Astrocyte of the cerebellum (primary cell): ENCODE data around the gene ZNF630.
"Not testable (repeated sequence)": the region's sequence is repeated elsewhere in the genome, so short reads cannot be mapped to it uniquely, and the experiment has no call there.

ENCODE experiments used
- DNase-seq: peaks from one replicate; pipeline ENCODE4 v3.0.0-alpha.2; 2011; ENCODE audit warnings: low read depth
- H3K4me3 ChIP-seq: 2 replicates; pipeline ENCODE4 v1.5.1; 2011; ENCODE audit warnings: mild to moderate bottlenecking, low read depth, low read length, moderate library complexity
- in situ Hi-C: cut with HindIII; loops from 2 replicates; pipeline ENCODE4 v1.10.0; 2017; ENCODE audit warnings: low sequenced_read_pairs
- TF ChIP-seq, protein P1 (sequence below): IDR thresholded peaks from 2 replicates; pipeline ENCODE4 v1.5.1; 2012; ENCODE audit warnings: low read length, low read depth, moderate library complexity, mild to moderate bottlenecking; ENCODE audit errors: missing control alignments

Gene ZNF630

GRCh38 chrX:48030237-48030636 is 41.2 kb downstream of the ZNF630 start:
- H3K4me3 ChIP-seq: no peak overlapping the region
- TF ChIP-seq, protein P1, sequence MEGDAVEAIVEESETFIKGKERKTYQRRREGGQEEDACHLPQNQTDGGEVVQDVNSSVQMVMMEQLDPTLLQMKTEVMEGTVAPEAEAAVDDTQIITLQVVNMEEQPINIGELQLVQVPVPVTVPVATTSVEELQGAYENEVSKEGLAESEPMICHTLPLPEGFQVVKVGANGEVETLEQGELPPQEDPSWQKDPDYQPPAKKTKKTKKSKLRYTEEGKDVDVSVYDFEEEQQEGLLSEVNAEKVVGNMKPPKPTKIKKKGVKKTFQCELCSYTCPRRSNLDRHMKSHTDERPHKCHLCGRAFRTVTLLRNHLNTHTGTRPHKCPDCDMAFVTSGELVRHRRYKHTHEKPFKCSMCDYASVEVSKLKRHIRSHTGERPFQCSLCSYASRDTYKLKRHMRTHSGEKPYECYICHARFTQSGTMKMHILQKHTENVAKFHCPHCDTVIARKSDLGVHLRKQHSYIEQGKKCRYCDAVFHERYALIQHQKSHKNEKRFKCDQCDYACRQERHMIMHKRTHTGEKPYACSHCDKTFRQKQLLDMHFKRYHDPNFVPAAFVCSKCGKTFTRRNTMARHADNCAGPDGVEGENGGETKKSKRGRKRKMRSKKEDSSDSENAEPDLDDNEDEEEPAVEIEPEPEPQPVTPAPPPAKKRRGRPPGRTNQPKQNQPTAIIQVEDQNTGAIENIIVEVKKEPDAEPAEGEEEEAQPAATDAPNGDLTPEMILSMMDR: no peak
- in situ Hi-C loops: no loop called here
- DNase-seq: no peak

DNA sequence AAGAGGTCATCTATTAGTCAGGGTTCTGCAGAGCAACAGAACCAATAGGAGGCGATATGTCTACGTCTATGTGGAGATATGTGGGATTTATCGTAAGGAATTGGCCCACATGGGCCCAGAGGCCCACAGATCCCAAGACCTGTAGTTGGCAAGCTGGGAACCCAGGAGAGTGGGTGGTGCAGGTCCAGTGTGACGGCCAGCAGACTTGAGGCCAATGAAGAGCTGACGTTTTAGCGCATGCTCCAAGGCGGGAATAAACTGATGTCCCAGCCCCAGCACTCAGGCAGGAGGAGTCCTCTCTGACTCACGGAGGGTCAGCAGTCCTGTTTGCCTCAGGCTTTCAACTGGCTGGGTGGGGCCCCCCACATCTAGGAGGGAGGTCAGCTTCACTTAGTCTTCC is 43.3 kb downstream of the ZNF630 start:
- TF ChIP-seq, protein P1: no peak
- no peak overlapping the region for H3K4me3 ChIP-seq
- no peak for DNase-seq
- in situ Hi-C loops: no loop called here

GRCh38 chrX:48027545-48027944 is 43.9 kb downstream of the ZNF630 start:
- in situ Hi-C loops, H3K4me3 ChIP-seq, DNase-seq: not testable (repeated sequence)

DNA sequence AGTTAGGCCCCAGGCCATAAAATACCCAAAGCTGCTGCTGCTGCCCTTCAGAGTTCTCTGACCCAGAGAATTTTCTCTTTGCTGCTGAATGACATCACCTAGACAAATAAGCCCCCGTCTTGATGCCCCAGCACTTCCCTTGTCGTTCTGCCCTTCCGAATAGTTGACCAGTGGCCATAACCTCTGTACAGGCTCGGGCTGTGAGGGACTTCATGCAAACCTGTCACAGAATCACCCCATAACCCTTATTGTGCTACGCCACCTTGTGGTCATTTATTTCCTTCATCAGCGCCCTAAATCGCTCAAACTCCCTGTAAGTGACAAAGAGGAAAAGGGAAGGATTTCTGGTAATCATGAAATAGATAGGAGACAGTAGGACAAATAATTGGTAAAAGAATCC is 45.9 kb downstream of the ZNF630 start:
- DNase-seq: peak; percentile 35
- no peak overlapping the region for H3K4me3 ChIP-seq
- TF ChIP-seq, protein P1: peak; percentile 55
- in situ Hi-C loops: no loop called here

- in situ Hi-C loops: no loop called here
- no peak overlapping the region for H3K4me3 ChIP-seq
- TF ChIP-seq, protein P1: no peak
- no peak for DNase-seq
These were observed 48.7 kb downstream of the ZNF630 start for GRCh38 chrX:48022738-48023137.

- peak overlapping the region; percentile 55 for H3K4me3 ChIP-seq
- in situ Hi-C loops: no loop called here
- TF ChIP-seq, protein P1: no peak
These were observed 49.3 kb downstream of the ZNF630 start for GRCh38 chrX:48022100-48022499.

DNA sequence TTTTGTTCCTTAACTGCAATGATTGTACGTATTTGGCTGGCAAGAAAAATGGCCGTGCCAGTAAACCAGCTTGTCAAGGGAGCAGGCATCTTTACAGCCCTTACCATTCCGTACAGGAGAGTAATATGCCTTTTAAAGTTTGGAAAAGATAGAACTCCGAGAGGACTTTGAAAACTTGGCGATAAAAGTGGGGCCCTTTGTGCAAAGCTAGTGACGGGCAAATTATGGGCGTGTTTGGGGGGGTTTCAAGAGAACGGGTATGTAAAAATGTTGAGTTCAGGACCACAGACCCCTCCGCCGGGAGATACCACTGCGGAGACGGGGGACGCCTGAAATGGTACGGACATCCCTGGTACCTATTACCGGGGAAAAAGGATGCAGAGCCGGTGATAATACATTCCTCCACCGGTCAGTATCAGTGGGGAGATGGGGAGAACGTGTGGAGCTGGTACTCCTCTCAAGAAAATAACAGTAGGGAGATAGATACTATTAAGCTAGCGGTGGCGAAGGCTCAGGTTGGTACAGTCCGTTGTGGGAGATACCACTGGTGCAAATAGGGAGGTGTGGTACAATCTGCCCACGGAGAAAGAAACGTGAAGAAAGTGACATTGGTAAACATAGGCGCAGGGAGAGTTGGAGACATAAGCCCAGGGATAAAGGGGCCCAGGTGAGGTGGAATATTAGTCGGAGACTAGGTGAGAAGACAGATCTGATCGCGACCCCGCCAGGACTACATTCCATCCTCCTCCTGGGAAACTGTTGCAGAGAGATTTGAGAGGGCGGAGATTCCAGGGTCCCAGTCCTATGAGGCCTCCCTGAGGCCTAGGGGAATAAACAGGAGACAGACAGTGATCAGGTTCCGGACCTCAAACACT is 50.2 kb downstream of the ZNF630 start:
- DNase-seq: peak; percentile 64
- in situ Hi-C loops: no loop called here
- TF ChIP-seq, protein P1: no peak
- peak overlapping the region; percentile 55 for H3K4me3 ChIP-seq

More at GRCh38 chrX:48022100-48022499, 49.3 kb downstream of the ZNF630 start:
- no peak for DNase-seq

DNA sequence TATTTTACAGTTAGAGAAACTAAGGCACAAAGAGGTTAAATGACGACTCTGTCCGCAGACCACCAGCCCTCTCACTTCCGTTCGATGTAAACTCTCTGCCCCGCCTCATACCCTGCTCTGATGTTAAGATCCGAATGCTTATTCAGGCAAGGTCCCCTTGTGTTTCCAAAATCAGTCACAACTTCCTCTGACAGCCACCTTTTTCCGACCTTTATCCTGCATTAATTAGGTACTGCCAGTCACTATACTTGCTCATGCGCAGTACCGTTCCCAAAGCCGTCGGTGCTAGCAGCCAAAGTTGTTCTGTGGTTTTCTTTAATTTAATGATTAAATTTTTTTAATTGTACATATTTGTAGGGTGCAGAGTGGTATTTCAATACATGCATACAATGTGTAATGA is 51.0 kb downstream of the ZNF630 start:
- H3K4me3 ChIP-seq, DNase-seq, in situ Hi-C loops: not testable (repeated sequence)

- H3K4me3 ChIP-seq, in situ Hi-C loops, DNase-seq: not testable (repeated sequence)
These were observed 51.5 kb downstream of the ZNF630 start for GRCh38 chrX:48019892-48020291.

DNA sequence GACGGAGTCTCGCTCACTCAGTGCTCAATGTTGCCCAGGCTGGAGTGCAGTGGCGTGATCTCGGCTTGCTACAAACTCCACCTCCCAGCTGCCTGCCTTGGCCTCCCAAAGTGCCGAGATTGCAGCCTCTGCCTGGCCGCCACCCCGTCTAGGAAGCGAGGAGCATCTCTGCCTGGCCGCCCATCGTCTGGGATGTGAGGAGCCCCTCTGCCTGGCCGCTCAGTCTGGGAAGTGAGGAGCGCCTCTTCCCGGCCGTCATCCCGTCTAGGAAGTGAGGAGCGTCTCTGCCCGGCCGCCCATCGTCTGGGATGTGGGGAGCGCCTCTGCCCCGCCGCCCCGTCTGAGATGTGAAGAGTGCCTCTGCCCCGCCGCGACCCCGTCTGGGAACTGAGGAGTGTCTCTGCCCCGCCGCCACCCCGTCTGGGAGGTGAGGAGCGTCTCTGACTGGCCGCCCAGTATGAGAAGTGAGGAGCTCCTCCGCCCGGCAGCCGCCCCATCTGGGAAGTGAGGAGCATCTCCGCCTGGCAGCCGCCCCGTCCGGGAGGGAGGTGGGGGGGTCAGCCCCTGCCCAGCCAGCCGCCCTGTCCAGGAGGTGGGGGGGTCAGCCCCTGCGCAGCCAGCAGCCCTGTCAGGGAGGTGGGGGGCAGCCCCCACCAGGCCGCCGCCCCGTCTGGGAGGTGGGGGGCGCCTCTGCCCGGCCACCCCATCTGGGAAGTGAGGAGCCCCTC is 54.7 kb downstream of the ZNF630 start:
- H3K4me3 ChIP-seq, DNase-seq, in situ Hi-C loops: not testable (repeated sequence)
